Fibroblast of pulmonary artery (primary cell): ENCODE results near the gene TMPRSS13.

Experiments used
- DNase-seq: peaks from one replicate; pipeline ENCODE4 v3.0.0-alpha.2; 2010; ENCODE audit warnings: low read depth
- H3K4me3 ChIP-seq: replicated peaks from 2 replicates; pipeline ENCODE4 v1.5.1; 2011; ENCODE audit warnings: low read depth, mild to moderate bottlenecking, control low read depth, low read length, moderate library complexity
- TF ChIP-seq, protein P1 (sequence below): IDR thresholded peaks from 2 replicates; pipeline ENCODE4 v1.5.1; 2011; ENCODE audit warnings: mild to moderate bottlenecking, control low read depth, low read length, inconsistent platforms; ENCODE audit errors: missing control alignments

TMPRSS13 gene

DNA sequence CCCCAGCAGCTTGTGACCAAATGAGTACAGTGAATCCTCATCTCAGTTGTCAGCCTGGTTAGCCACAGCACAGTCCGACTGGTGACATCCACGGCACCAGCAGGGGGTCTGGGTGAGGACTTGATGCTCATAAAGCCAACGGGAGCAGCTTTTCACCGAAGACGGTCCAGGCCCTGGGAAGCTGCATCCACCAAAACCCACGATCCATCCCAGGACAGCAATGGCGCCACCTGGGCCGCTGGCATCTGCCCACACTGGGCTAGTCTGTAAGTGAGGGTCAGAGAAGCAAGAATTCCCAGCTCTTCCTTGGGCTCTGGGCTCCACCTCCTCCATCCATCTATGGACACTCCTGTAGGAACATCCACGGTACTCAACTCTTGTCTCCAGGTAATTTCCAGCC is 27.6 kb downstream of the TMPRSS13 start:
- TF ChIP-seq, protein P1, sequence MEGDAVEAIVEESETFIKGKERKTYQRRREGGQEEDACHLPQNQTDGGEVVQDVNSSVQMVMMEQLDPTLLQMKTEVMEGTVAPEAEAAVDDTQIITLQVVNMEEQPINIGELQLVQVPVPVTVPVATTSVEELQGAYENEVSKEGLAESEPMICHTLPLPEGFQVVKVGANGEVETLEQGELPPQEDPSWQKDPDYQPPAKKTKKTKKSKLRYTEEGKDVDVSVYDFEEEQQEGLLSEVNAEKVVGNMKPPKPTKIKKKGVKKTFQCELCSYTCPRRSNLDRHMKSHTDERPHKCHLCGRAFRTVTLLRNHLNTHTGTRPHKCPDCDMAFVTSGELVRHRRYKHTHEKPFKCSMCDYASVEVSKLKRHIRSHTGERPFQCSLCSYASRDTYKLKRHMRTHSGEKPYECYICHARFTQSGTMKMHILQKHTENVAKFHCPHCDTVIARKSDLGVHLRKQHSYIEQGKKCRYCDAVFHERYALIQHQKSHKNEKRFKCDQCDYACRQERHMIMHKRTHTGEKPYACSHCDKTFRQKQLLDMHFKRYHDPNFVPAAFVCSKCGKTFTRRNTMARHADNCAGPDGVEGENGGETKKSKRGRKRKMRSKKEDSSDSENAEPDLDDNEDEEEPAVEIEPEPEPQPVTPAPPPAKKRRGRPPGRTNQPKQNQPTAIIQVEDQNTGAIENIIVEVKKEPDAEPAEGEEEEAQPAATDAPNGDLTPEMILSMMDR: no peak
- DNase-seq: no peak

DNA sequence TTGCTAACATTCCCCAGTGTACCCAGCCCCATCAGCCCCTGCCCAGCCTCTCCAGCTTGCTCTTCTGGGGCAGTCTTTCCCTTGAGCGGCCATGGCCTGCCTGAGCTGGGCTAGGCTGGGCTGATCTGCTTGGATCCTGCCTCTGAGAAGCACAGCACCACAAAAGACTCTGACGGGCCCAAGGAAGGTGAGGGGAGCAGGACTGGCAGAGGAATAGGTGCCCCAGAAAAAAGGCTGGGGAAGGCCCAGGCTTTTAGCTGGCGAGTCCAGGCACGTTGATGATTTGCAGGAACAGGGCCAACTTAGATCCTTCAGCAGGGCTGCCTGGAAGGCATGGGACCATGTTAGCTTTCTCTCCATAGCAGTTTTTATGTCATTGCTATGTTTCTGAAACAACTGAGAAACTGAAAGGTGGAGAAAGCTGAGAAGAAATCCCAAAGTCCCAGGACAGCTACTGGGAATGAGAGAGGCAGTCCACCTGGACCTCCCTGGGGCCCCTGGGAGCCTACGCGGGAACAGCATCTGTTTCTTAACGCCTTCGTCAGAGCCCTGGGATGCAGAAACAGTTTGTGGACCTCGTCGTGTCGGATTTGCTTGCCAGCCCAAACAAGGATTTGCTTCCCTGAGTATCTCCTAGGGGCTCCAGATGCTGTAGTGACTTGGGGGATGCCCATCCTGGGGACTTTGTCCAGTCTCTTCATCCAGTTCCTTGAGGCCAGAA is 28.3 kb downstream of the TMPRSS13 start:
- TF ChIP-seq, protein P1: no peak
- no peak for DNase-seq
- no peak overlapping the region for H3K4me3 ChIP-seq

More for the DNA sequence above, 27.6 kb downstream of the TMPRSS13 start:
- no peak overlapping the region for H3K4me3 ChIP-seq

DNA sequence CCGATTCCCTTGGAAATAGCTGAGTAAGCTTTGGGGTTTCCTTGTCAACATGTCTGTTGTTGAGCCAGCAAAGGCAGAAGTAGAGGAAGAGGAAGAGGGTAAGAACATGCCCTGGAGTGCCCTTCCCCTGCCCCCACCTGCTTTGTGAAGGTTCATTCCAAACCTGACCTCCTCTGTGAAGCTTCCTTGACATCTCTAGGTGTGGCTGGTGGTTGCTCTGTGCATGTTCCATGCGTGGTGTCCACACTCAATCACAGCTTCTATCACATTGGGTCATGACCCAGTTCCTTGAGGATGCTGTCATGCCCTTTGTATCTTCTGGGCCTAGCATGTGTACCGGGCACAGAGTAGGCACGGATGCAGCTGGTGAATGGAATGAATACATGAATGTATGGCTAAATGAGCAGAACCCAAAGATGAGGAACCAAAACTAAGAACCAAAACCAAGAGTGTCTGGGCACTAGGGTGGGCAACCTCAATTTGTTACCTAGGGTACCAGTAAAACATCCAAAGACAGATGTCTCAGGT is 29.0 kb downstream of the TMPRSS13 start:
- no peak for DNase-seq
- H3K4me3 ChIP-seq: no peak overlapping the region
- TF ChIP-seq, protein P1: no peak

DNA sequence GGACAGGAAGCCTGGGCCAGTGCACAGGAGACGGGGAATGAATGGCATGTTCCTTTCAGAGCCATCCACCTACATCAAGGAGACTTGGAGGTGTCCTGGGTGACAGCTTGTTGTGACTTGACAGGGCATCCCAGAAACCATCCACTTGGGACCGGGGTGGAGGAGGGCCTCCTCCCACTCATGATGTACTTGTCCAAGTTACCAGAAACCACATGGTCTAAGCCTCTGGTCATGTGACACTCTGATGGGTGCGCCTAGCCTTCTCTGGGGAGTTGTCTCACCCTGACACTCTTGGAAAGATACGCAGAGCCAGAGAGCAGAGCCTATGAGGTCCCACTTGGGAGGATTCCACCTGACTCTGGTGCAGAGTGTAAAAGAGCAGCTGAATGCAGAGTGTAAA is 31.1 kb downstream of the TMPRSS13 start:
- DNase-seq: no peak
- TF ChIP-seq, protein P1: no peak
- H3K4me3 ChIP-seq: no peak overlapping the region

DNA sequence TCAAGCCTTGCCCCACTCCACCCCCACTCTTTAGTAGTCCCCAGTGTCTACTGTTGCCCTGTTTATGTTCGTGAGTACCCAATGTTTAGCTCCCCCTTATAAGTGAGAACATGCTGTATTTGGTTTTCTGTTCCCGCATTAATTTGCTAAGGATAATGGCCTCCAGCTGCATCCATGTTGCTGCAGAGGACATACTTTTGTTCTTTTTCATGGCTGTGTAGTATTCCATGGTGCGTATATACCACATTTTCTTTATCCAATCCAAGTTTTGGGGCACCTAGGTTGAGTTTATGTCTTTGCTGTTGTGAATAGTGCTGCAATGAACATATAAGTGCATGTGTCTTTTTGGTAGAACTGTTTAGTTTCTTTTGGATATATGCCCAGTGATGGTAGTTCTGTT is 36.6 kb downstream of the TMPRSS13 start:
- H3K4me3 ChIP-seq: no peak overlapping the region
- TF ChIP-seq, protein P1: no peak
- DNase-seq: no peak

DNA sequence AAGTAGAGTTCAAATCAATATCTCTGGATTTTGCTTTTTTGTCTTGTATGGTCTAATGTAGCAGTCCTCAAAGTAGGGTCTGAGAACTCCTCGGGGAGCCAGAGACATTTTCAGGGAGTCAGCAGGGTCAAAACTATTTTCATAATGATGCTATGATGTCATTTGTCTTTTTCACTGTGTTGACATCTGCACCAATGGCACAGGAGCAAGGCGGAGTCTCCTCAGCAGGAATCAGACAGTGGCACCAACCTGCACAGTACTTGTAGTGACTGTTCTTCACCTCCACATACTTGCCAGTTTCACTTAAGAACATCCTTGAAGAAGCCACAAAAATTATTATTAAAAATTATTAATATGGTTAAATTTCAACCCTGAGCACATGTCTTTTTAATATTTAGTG is 37.8 kb downstream of the TMPRSS13 start:
- no peak overlapping the region for H3K4me3 ChIP-seq
- TF ChIP-seq, protein P1: no peak
- no peak for DNase-seq

DNA sequence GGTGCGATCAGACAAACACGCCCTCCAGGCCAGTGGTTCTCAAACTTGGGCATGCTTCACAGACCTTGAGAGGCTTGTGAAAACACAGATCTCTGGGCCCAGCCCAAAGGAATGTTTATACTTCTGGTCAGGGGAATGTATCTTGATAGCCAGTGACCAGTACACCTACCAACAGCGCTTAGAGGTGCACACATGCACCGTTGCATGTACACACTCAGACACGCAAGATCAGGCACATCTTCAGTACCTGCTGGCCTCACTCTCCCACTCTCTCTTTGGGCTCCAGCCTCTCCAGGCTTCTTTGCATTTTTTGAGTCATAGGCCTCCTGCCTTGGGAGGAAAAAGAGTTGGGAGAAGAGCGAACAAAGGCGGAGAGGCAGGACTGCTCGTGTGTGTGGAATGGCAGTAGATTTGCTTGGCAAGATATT is 41.0 kb downstream of the TMPRSS13 start:
- no peak for DNase-seq
- H3K4me3 ChIP-seq: no peak overlapping the region

More for the DNA sequence above, 41.0 kb downstream of the TMPRSS13 start:
- TF ChIP-seq, protein P1: no peak
